ENCODE results near the gene AKAP8L. TPM values are rescaled to one million over a fixed set of nuclear protein-coding genes. Genes with fewer than 3 reads are reported as not detected.

Gene AKAP8L
- 51.3 and 60.6 TPM in 2 replicates for total RNA-seq

DNA sequence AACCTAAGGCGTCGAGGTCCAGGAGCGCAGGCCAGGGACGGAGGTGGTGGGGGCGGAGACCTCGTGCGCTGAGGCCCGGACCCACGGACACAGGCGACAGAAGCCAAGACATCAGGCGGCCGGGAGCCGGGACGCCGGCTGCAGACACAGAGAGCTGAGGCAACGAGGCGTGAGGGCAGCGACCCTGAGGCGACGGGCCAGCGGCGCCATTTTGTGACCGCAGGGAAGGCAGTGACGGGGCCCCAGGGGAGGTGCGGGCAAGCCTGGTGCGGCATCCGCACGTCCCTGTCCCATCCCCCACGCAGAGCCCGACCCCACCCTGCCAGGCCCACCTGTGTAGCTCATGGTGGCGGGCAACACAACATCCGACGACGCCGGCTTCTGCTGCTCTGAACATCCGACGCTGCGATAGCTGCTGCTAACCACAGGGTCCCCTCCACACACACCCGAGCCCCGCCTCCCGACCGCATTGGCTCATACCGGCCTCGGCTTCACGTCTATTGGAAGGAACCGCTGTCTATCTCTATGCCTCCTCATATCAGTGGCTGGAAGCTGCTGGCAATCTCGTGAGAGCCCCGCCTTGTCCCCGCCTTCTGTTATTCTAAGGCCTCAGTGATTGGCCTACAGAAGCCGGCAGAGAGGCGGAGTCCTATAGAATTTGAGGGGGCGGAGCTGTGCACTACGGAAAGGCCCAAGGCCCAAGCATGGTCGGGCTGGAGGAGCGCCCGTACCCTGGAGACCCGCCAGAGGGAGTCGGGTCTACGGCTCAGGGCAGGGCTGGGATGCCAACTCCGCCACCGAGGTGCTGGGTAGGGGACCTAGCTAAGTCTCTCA, at the start of gene AKAP8L:
TSS of gene AKAP8L (minus strand) at position 410 of the 834 bp plus-strand sequence. CDS start at position 345, 65 bp downstream.

GRCh38 chr19:15464394-15465385, 45.9 kb upstream of the AKAP8L start, which contains the start of gene RASAL3:
TSS of gene RASAL3 (minus strand) at chr19:15464544. CDS start at chr19:15464358, 186 bp downstream.

DNA sequence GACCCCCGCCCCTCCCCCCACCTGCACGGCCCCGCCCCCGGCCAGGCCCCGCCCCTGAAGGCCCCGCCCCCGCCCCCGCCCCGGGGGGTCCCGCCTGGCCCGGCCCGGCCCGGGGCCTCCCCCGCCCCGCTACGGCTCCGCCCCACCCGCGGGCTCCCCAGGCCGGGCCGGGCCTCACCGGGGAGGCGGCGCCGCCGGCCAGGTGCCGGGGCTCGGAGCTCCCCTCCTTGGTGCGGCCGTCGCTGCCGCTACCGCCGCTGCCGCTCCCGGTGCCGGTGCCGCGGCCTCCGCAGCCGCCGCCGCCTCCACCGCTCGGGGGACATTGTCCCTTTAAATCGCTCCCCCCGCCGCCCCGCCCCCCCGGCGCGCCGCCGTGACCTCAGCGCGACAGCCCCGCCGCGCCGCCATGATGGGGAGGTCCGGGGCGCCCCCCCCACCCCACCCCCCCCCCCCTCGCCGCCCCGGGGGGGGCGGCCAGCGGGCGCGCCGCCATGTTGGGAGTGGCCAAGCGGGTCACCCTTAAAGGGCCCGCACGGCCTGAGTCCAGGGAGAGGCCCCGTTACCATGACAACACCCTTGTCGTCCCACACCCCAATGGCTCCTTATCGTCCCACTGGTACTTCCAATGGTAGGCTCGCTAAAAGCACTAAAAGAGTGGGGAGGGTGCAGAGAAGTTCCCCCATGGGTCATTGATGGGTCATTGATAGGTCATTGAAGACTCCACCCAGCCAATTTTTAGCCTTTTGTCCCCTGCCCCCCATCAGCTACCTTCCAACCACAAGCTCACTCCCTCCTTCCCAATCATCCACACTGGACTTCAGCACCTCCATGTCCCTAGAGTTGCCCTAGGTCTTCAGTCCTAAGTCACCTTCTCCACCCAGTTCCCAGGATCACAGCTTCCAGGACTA, 31.1 kb upstream of the AKAP8L start, which contains the start of gene WIZ:
TSS of gene WIZ (minus strand) at position 337 of the 908 bp plus-strand sequence. CDS start 1,649 bp downstream, outside the sequence.

GRCh38 chr19:15379083-15379998, 39.4 kb downstream of the AKAP8L start, which contains the start of gene AKAP8:
TSS of gene AKAP8 (minus strand) at chr19:15379787. CDS start at chr19:15379731, 56 bp downstream.

DNA sequence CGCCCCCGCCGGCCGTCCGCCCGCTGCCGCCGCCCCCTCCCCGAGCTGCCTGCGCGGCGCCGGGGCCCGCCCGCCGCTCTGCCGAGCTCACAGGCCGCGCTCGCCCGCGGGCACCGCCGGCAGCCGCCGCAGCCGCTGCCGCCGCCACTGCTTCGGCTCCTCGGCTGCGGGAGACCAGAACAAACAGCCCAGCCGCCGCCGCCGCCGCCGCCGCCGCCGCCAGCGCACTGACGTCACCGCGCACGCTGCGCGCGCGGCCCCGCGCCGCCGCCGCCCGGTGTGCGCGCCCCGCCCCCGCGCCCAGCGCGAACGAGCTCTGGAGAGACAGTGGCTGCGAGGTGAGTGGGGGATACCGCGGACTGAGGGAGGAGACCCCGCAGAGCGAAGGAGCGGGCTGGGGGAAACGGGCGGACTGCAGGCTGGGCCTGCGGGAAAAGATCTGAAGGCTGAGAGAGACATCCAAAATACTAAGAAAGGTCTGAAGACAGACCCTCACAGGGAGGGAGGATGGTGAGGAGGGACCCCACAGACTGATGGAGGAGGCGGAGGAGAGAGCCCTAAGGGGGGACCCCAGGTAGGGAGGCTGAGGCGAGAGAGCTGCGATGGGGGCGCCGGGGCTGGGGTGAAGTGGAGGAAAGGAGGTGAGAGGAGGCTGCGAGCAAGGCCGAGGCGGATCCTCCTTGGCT, 86.3 kb downstream of the AKAP8L start, which contains the start of gene BRD4:
TSS of gene BRD4 (minus strand) at position 229 of the 686 bp plus-strand sequence. CDS start 59,440 bp downstream, outside the sequence.

Other genes starting within 250 kb of the AKAP8L start
- gene NOTCH3, start 218.0 kb downstream of the AKAP8L start, total RNA-seq: 0.61 and 2.9 TPM in 2 replicates
- 0.15 TPM in 1 of 2 replicates, not detected in the other for gene EPHX3, start 186.5 kb downstream of the AKAP8L start, total RNA-seq
- 7.4 and 10.1 TPM in 2 replicates for gene BRD4, start 86.4 kb downstream of the AKAP8L start, total RNA-seq
- 15.7 and 19.5 TPM in 2 replicates for gene AKAP8, start 39.2 kb downstream of the AKAP8L start, total RNA-seq
- gene WIZ, start 31.0 kb upstream of the AKAP8L start, total RNA-seq: 4.0 and 5.2 TPM in 2 replicates
- gene RASAL3, start 45.6 kb upstream of the AKAP8L start, total RNA-seq: 2.1 and 2.9 TPM in 2 replicates
- gene PGLYRP2, start 60.5 kb upstream of the AKAP8L start, total RNA-seq: not detected in 2 replicates
- gene CYP4F22, start 89.5 kb upstream of the AKAP8L start, total RNA-seq: not detected in 2 replicates
- not detected in 2 replicates for gene CYP4F8, start 196.2 kb upstream of the AKAP8L start, total RNA-seq
- gene CYP4F3, start 221.9 kb upstream of the AKAP8L start, total RNA-seq: not detected in 2 replicates